HFF-Myc (cell line): ENCODE results near the gene MSL1.

Experiments
- DNase-seq: peaks from one replicate; pipeline ENCODE4 v3.0.0-alpha.2; 2011; ENCODE audit warnings: low read depth; ENCODE audit errors: extremely low read depth
- H3K4me3 ChIP-seq: replicated peaks from 2 replicates; pipeline ENCODE4 v1.5.1; 2011; ENCODE audit warnings: low read depth, mild to moderate bottlenecking, control low read depth, low read length
- TF ChIP-seq, protein P1 (sequence below): IDR thresholded peaks from 2 replicates; pipeline ENCODE4 v1.5.1; 2012; ENCODE audit warnings: mild to moderate bottlenecking, low read depth, low read length, control low read depth; ENCODE audit errors: missing control alignments

Gene MSL1

DNA sequence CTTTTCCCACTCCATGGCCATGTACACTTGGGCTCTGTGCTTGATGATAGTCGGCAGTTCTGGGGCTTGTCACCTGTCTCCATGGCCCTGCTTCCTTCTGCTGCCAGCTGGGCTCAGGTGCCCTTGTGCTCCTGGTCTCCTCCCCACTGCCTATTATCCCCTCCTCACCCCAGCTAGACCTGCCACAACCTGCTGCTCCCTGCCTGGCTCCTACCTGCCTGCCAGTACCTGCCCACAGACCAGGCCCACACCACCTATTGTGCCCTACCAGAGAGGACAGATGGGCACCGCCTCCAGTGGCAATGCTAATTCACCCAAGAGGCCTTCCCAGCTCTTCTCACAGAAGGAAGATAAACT, 55.0 kb downstream of the MSL1 start:
- no peak for DNase-seq
- TF ChIP-seq, protein P1, sequence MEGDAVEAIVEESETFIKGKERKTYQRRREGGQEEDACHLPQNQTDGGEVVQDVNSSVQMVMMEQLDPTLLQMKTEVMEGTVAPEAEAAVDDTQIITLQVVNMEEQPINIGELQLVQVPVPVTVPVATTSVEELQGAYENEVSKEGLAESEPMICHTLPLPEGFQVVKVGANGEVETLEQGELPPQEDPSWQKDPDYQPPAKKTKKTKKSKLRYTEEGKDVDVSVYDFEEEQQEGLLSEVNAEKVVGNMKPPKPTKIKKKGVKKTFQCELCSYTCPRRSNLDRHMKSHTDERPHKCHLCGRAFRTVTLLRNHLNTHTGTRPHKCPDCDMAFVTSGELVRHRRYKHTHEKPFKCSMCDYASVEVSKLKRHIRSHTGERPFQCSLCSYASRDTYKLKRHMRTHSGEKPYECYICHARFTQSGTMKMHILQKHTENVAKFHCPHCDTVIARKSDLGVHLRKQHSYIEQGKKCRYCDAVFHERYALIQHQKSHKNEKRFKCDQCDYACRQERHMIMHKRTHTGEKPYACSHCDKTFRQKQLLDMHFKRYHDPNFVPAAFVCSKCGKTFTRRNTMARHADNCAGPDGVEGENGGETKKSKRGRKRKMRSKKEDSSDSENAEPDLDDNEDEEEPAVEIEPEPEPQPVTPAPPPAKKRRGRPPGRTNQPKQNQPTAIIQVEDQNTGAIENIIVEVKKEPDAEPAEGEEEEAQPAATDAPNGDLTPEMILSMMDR: no peak
- H3K4me3 ChIP-seq: no peak overlapping the region

DNA sequence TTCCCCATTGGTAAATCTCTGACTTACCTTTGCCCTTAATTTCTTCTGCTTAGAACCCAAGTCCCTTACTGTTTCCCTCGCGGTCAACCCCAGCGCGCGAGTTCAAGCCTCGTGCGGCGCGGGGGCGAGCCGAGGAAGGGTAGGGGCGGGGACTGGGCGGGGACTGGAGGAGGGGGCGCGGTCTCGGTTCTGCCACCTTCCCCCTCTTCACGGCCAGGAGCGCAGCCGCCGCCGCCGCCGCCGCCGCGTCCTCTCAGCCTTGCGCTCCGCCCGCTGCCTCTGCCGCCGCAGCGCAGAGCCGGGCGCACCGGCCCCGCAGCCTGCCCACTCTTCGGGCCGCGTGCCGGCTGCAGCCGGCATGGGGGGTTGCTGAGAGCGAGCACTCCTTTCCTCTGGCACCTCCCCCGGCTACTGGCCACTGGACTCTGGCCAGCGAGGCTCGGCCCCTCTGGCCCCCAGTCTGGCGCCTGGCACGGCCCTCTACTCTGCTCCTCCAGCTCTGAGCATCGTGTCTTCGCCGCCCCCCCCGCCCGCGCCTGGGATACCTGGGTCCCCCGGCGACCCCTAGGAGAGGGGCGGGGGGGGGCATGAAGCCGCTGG, 55.6 kb downstream of the MSL1 start, which contains the start of gene RAPGEFL1:
RAPGEFL1 (plus strand) TSS at position 196 of the 600 bp plus-strand sequence; CDS start at position 588, 392 bp downstream.
- TF ChIP-seq, protein P1: no peak
- no peak for DNase-seq
- peak within 1 kb of the TSS; percentile 42 for H3K4me3 ChIP-seq

DNA sequence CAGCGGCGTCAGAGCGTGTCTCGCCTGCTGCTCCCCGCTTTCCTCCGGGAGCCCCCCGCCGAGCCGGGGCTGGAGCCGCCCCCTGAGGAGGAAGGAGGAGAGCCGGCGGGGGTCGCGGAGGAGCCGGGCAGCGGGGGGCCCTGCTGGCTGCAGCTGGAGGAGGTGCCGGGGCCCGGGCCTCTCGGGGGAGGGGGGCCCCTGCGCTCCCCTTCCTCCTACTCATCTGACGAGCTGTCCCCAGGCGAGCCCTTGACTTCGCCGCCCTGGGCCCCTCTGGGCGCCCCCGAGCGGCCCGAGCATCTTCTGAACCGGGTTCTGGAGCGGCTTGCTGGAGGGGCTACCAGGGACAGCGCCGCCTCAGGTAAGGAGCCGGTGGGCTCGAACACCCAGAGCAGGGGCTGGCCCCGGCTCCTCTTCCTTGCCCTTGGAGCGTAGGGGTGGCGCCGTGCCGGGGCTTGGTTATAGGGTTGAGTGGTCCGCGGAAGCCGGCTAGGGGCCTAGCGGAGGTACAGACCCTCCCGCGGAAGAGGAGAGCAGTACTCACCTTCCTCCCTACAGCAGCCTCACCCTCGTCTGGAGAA, 56.3 kb downstream of the MSL1 start:
- TF ChIP-seq, protein P1: no peak

DNA sequence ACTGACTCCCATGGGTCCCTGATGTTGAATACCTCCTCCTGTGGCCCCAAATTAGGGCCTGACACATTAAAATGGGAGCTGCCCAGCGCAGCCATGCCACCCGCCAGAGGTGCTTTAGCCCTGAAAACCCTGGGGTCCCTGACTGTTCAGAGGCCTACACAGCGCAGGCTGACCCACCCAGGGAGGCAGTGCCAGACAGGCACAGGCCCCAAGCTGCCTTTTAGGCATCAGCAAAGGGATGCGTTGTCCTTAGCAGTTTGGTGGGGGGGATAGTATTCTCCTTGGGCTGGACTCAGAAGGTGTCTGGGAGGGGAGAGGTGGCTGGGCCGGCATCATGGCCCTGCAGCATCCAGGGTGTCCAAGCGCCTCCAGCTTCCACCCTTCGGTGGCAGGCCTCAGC, 56.9 kb downstream of the MSL1 start:
- TF ChIP-seq, protein P1: no peak
- no peak for DNase-seq
- H3K4me3 ChIP-seq: no peak overlapping the region

More for the DNA sequence above, 56.3 kb downstream of the MSL1 start:
- DNase-seq: no peak
- peak overlapping the region; percentile 42 for H3K4me3 ChIP-seq

DNA sequence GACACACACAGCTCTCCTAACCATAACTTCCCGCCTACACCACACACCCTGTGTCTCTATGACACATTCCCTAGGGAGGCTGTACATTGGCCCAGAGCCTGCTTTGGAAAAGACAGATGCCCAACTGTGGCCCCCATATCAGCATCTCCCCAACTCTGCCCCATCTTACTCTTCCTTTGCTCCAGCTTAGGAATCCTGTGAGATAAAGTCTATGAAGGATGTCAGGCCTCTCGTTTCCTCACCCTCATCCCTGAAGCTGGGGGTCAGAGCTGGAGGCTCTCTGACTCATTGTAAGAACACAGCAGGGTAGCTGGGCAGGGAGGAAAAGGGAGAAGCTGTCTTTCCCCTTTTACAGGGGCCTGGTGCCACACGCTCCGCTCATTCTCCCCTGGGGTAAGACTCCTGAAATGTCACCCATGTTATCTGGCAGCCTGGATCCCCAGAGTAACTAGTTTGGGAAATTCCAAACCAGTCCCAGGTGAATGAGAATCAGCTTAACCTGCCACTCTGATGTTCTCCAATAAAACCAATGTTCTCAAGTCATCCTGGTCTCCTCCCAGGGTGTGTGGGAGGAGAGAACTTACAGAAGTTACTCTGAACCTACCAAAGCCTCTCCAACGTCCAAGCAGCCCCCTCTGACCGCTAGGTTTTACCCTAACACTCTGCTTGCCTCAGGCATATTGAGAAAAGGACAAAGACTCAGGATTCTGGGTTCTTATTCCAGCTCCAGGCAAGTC, 58.3 kb downstream of the MSL1 start:
- TF ChIP-seq, protein P1: no peak
- DNase-seq: no peak
- H3K4me3 ChIP-seq: no peak overlapping the region

DNA sequence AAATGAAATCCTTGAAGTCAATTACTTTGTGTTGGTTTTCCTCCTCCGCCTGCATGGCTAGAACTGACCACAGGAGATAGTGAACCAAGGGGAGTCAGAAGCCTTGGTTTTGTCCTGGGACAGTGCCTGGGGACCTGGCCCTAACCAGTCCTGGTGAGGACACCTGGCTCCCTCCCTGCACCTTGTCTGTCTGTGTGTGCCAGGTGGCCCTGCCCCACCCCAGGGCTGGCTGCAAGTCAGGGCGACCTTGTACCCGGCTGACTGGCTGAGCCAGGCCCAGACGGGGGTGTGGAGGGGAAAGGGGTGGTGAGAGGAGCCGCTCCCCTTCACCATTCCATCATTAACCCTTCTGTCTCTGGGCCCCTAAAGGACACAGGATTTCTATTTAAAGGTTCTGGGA, 58.9 kb downstream of the MSL1 start:
- DNase-seq: no peak
- H3K4me3 ChIP-seq: no peak overlapping the region
- TF ChIP-seq, protein P1: no peak
